Mesothelial cell of epicardium (in vitro differentiated cells): ENCODE measurements around the gene NT5C1A. TPM values are rescaled to one million over a fixed set of nuclear protein-coding genes. Genes with fewer than 3 reads are reported as not detected.

ENCODE experiments used
- DNase-seq, 2 experiments: peaks; one replicate each; pipeline ENCODE4 v3.0.0; 2021; ENCODE audit warnings: low spot score in 2 of 2; ENCODE audit not compliant: unreplicated experiment in 2 of 2
- H3K27ac Mint-ChIP-seq: 2 replicates; pipeline ENCODE4 v1.8.0; 2021; ENCODE audit warnings: mixed read lengths
- H3K27me3 Mint-ChIP-seq: 2 replicates; pipeline ENCODE4 v1.8.0; 2021; ENCODE audit warnings: low read depth, mixed read lengths
- H3K36me3 Mint-ChIP-seq: 2 replicates; pipeline ENCODE4 v1.8.0; 2021; ENCODE audit warnings: mixed read lengths
- H3K4me1 Mint-ChIP-seq: 2 replicates; pipeline ENCODE4 v1.8.0; 2021; ENCODE audit warnings: mixed read lengths
- H3K4me3 Mint-ChIP-seq: 2 replicates; pipeline ENCODE4 v1.8.0; 2021; ENCODE audit warnings: mild to moderate bottlenecking, moderate library complexity, mixed read lengths
- H3K9me3 Mint-ChIP-seq: 2 replicates; pipeline ENCODE4 v1.8.0; 2021; ENCODE audit warnings: mixed read lengths
- CTCF ChIP-seq: fragments of 200-600 bp; sonication (generic); IDR thresholded peaks from one replicate; pipeline ENCODE4 v1.5.0; 2021; ENCODE audit warnings: antibody characterized with exemption; ENCODE audit not compliant: unreplicated experiment
- total RNA-seq: library from RNA; stranded (reverse); gene quantifications from 3 replicates; pipeline ENCODE4 v1.2.1, GENCODE V29; 2021

Gene NT5C1A
- total RNA-seq, 1 donor from 2014 or later, result not detected

- peaks cover 14% of the 10 kb centered on the region for H3K4me1 Mint-ChIP-seq
- H3K4me3 Mint-ChIP-seq, result no peak overlapping the region
- peaks cover 95% of the 10 kb centered on the region for H3K27me3 Mint-ChIP-seq
These were observed 17.3 kb upstream of the NT5C1A start for GRCh38 chr1:39689214-39689613.

GRCh38 chr1:39688706-39689105 lies 16.8 kb upstream of the NT5C1A start:
- Mint-ChIP-seq H3K4me1 (peaks cover 14% of the 10 kb centered on the region), H3K36me3 (no peaks in the 10 kb centered on the region), H3K27me3 (peaks cover 95% of the 10 kb centered on the region), H3K27ac (no peak overlapping the region), H3K4me3 (no peak overlapping the region), H3K9me3 (no peaks in the 10 kb centered on the region)
- DNase-seq, result no peak
- TF ChIP-seq CTCF, result no peak

More at GRCh38 chr1:39689214-39689613, 17.3 kb upstream of the NT5C1A start:
- no peak for TF ChIP-seq CTCF
- DNase-seq, result no peak
- Mint-ChIP-seq H3K9me3 (no peaks in the 10 kb centered on the region), H3K27ac (no peak overlapping the region), H3K36me3 (no peaks in the 10 kb centered on the region)

GRCh38 chr1:39687243-39687642 lies 15.3 kb upstream of the NT5C1A start:
- peaks cover 95% of the 10 kb centered on the region for H3K27me3 Mint-ChIP-seq
- H3K4me3 Mint-ChIP-seq, result no peak overlapping the region
- peaks cover 2% of the 10 kb centered on the region for H3K36me3 Mint-ChIP-seq
- H3K27ac Mint-ChIP-seq, result no peak overlapping the region
- DNase-seq, result no peak
- H3K4me1 Mint-ChIP-seq, result peaks cover 10% of the 10 kb centered on the region
- TF ChIP-seq CTCF, result no peak
- no peaks in the 10 kb centered on the region for H3K9me3 Mint-ChIP-seq

GRCh38 chr1:39685071-39685470 lies 13.2 kb upstream of the NT5C1A start:
- no peak for DNase-seq
- H3K4me1 Mint-ChIP-seq, result peaks cover 2% of the 10 kb centered on the region
- TF ChIP-seq CTCF, result no peak
- no peak overlapping the region for H3K27ac Mint-ChIP-seq
- peaks cover 2% of the 10 kb centered on the region for H3K36me3 Mint-ChIP-seq
- H3K9me3 Mint-ChIP-seq, result no peaks in the 10 kb centered on the region
- no peak overlapping the region for H3K4me3 Mint-ChIP-seq
- H3K27me3 Mint-ChIP-seq, result peaks cover 95% of the 10 kb centered on the region

GRCh38 chr1:39684313-39684664 lies 12.4 kb upstream of the NT5C1A start:
- peaks cover 2% of the 10 kb centered on the region for H3K36me3 Mint-ChIP-seq
- H3K4me3 Mint-ChIP-seq, result no peak overlapping the region
- peaks cover 3% of the 10 kb centered on the region for H3K4me1 Mint-ChIP-seq
- DNase-seq, result no peak
- H3K27ac Mint-ChIP-seq, result no peak overlapping the region
- no peak for TF ChIP-seq CTCF
- peaks cover 95% of the 10 kb centered on the region for H3K27me3 Mint-ChIP-seq
- no peaks in the 10 kb centered on the region for H3K9me3 Mint-ChIP-seq

- H3K27ac Mint-ChIP-seq, result no peak overlapping the region
- peaks cover 94% of the 10 kb centered on the region for H3K27me3 Mint-ChIP-seq
- no peak for TF ChIP-seq CTCF
- H3K4me3 Mint-ChIP-seq, result no peak overlapping the region
- no peaks in the 10 kb centered on the region for H3K9me3 Mint-ChIP-seq
- DNase-seq, result no peak
- H3K36me3 Mint-ChIP-seq, result peaks cover 2% of the 10 kb centered on the region
- H3K4me1 Mint-ChIP-seq, result peaks cover 7% of the 10 kb centered on the region
These were observed 11.8 kb upstream of the NT5C1A start for GRCh38 chr1:39683591-39684312.
